SK-N-SH (cell line): ENCODE measurements around the gene CCDC107.

Experiments
- CHD2 ChIP-seq: fragments of 150-350 bp; IDR thresholded peaks from 2 replicates; pipeline ENCODE4 v1.6.1; 2018; ENCODE audit warnings: low read length; ENCODE audit not compliant: partially characterized antibody
- POLR2AphosphoS5 ChIP-seq: IDR thresholded peaks from 2 replicates; pipeline ENCODE4 v1.6.1; 2012; ENCODE audit warnings: low read depth, low read length
- RAD21 ChIP-seq: IDR thresholded peaks from 2 replicates; pipeline ENCODE4 v1.6.1; 2012; ENCODE audit warnings: mild to moderate bottlenecking, low read length
- SIN3A ChIP-seq: IDR thresholded peaks from 2 replicates; pipeline ENCODE4 v1.6.1; 2012; ENCODE audit warnings: low read depth, mild to moderate bottlenecking, low read length, moderate library complexity, borderline replicate concordance
- TF ChIP-seq, protein P1 (sequence below): fragments of 200-600 bp; sonication (generic); IDR thresholded peaks from 2 replicates; pipeline ENCODE4 v1.6.1; 2017; ENCODE audit warnings: antibody characterized with exemption, mild to moderate bottlenecking, moderate library complexity
- TF ChIP-seq, protein P2 (sequence below): IDR thresholded peaks from 2 replicates; pipeline ENCODE4 v1.6.1; 2012; ENCODE audit warnings: mild to moderate bottlenecking, low read depth, low read length, moderate library complexity

DNA sequence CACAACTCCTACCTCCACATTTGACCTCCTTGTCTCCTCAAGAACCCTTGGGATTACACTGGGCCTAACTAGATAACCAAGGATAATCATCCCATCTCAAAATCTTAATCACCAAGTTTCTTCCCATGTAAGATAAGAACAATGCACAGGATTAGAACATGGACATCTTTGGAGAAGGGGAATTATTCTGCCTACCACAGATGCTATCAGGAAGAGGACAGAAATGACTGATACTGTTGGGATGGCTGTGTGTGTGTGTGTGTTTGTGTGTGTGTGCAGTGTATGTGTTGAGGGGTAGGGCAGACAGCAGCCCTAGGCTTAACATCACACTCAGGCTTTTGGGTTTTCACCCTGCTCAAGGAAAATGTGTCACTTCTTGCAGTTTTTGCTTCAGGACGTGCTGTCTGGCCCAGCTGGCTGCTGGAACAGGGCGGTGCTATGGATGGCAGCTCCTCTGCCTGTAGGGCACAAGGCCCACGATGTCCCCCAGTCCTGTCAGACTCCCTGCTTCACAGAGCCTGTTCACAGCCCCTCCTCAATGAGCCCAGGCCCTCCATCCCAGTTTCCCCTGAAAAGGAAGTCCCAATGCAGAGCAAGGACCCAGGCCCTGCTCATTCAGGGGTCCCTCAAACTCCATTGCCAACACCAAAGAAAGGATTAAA is 23.4 kb downstream of the CCDC107 start:
- TF ChIP-seq CHD2, result no peak
- TF ChIP-seq, protein P1, sequence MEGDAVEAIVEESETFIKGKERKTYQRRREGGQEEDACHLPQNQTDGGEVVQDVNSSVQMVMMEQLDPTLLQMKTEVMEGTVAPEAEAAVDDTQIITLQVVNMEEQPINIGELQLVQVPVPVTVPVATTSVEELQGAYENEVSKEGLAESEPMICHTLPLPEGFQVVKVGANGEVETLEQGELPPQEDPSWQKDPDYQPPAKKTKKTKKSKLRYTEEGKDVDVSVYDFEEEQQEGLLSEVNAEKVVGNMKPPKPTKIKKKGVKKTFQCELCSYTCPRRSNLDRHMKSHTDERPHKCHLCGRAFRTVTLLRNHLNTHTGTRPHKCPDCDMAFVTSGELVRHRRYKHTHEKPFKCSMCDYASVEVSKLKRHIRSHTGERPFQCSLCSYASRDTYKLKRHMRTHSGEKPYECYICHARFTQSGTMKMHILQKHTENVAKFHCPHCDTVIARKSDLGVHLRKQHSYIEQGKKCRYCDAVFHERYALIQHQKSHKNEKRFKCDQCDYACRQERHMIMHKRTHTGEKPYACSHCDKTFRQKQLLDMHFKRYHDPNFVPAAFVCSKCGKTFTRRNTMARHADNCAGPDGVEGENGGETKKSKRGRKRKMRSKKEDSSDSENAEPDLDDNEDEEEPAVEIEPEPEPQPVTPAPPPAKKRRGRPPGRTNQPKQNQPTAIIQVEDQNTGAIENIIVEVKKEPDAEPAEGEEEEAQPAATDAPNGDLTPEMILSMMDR, result no peak
- TF ChIP-seq, protein P2, sequence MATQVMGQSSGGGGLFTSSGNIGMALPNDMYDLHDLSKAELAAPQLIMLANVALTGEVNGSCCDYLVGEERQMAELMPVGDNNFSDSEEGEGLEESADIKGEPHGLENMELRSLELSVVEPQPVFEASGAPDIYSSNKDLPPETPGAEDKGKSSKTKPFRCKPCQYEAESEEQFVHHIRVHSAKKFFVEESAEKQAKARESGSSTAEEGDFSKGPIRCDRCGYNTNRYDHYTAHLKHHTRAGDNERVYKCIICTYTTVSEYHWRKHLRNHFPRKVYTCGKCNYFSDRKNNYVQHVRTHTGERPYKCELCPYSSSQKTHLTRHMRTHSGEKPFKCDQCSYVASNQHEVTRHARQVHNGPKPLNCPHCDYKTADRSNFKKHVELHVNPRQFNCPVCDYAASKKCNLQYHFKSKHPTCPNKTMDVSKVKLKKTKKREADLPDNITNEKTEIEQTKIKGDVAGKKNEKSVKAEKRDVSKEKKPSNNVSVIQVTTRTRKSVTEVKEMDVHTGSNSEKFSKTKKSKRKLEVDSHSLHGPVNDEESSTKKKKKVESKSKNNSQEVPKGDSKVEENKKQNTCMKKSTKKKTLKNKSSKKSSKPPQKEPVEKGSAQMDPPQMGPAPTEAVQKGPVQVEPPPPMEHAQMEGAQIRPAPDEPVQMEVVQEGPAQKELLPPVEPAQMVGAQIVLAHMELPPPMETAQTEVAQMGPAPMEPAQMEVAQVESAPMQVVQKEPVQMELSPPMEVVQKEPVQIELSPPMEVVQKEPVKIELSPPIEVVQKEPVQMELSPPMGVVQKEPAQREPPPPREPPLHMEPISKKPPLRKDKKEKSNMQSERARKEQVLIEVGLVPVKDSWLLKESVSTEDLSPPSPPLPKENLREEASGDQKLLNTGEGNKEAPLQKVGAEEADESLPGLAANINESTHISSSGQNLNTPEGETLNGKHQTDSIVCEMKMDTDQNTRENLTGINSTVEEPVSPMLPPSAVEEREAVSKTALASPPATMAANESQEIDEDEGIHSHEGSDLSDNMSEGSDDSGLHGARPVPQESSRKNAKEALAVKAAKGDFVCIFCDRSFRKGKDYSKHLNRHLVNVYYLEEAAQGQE, result no peak
- no peak for TF ChIP-seq POLR2AphosphoS5
- no peak for TF ChIP-seq RAD21
- TF ChIP-seq SIN3A, result no peak
